Pancreas (tissue), 10 donors: ENCODE data around the gene KRT38. TPM values are rescaled to one million over a fixed set of nuclear protein-coding genes. Genes with fewer than 3 reads are reported as not detected.

Source experiments
- ATAC-seq, 4 donors: fragments of 200-7000 bp; cut with Tn5 transposase; one replicate each; pipeline versions ENCODE4 v1.8.0 to v1.9.1; 2020; ENCODE audit warnings: mild to moderate bottlenecking in 4 of 4, moderate library complexity in 4 of 4
- DNase-seq, 6 donors: peaks; one replicate each; pipeline ENCODE4 v3.0.0-alpha.2; 2020
- FAIRE-seq: peaks from 2 replicates; lab custom pipeline; 2012; peaks lifted over from hg19 to GRCh38; lab: Jason Lieb, UNC
- H3K27ac ChIP-seq, 4 donors: fragments of 200-600 bp; sonication (generic); 1 replicate in 3 of 4; 2 replicates in 1 of 4; pipeline versions ENCODE4 v1.5.0 to v1.8.0; 2020
- H3K27me3 ChIP-seq, 4 donors: fragments of 200-600 bp; one replicate each; pipeline ENCODE4 v1.8.0; 2021
- H3K36me3 ChIP-seq, 3 donors: fragments of 200-600 bp; sonication (generic) in 1 of 3; one replicate each; pipeline versions ENCODE4 v1.5.0 to v1.8.0; 2020 to 2021
- H3K4me1 ChIP-seq, 3 donors: fragments of 200-600 bp; one replicate each; pipeline ENCODE4 v1.8.0; 2021
- H3K4me3 ChIP-seq, 4 donors: fragments of 200-600 bp; sonication (generic) in 2 of 4; one replicate each; pipeline versions ENCODE4 v1.5.0 to v1.8.0; 2020 to 2021
- H3K9me3 ChIP-seq, 4 donors: fragments of 200-600 bp; one replicate each; pipeline ENCODE4 v1.8.0; 2021
- WGBS, 2 donors: extraction: QIAGEN DNeasy Blood & Tissue Kit; methylation state at CpG; one replicate each; pipeline ENCODE4 v1.1.7; 2013; 5-methylcytosine and 5-hydroxymethylcytosine counted together
- intact Hi-C, 3 donors: fragments of 100-400 bp; cut with DNase I; formaldehyde crosslinking; loops; one replicate each; pipeline versions ENCODE4 v1.11.1 to v1.14.2; 2022
- polyA plus RNA-seq, 2 donors: library from polyadenylated mRNA; stranded (reverse); fragments of 200-250 nt; gene quantifications; one replicate each; pipeline ENCODE4 v1.2.3, GENCODE V29; 2013
- total RNA-seq, 6 donors: library from RNA; stranded (reverse); fragmentation: NEBNext Ultra II Directional in 4 of 6; extraction: Animal tissue kit (Norgen Biotek cat#: 25700) in 4 of 6; gene quantifications; one replicate each; pipeline versions ENCODE4 v1.2.1 to v1.2.4, GENCODE V29; 2021 to 2023
- TF ChIP-seq, protein P1 (sequence below), 4 donors: fragments of 200-600 bp; sonication (generic) in 3 of 4; IDR thresholded peaks; one replicate each; pipeline versions ENCODE4 v1.5.0 to v1.8.0; 2021; ENCODE audit warnings: antibody characterized with exemption in 4 of 4
- donor health status: healthy with polysubstance abuse.
- donor health status: DM: no; HTN: no; CAD: no; lungs with moderate emphysema.
- donor health status: DM: no; HTN: no; CAD: no.
- donor health status: control.
- donor health status: control.
- donor health status: Bipolar disorder and iron deficiency.
- donor health status: DM: yes; HTN: yes; CAD: no.
- donor health status: DM: no; HTN: no; CAD: no.
- donor health status: DM: no; HTN: no; CAD: no.
- donor health status: DM: yes; HTN: yes; CAD: no.

The KRT38 gene
- total and polyA plus RNA-seq, 8 donors: not detected

DNA sequence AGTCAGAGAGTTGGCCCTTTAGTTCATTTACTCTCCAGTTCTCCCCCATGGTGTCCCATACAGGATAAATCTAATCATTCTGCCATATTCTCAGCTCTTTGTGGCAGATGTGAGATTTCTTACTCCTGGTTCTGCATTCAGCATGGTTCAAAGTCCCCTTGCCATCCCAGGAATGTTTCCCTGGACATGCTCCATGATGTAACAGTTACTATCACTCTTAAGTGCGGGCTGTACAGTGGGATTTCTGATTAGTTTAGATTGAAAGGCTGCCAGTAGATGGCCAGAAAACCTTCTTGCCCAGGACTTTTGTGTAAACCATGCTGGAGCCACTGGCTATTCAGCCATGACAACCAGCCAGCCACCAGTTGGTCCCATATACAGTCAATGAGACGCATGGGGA is 26.8 kb downstream of the KRT38 start:
- intact Hi-C loops: no loop called here
- Histone ChIP-seq H3K36me3 (no peaks in the 10 kb centered on the region), H3K4me1 (no peaks in the 10 kb centered on the region), H3K27me3 (no peaks in the 10 kb centered on the region), H3K4me3 (no peak overlapping the region), H3K9me3 (no peaks in the 10 kb centered on the region), H3K27ac (no peak overlapping the region)
- WGBS, 2 donors: 80 to 88% methylated on average over 2 of the region's 2 CpGs
- DNase-seq: no peak
- ATAC-seq: no peak
- no peak for FAIRE-seq
- TF ChIP-seq, protein P1, sequence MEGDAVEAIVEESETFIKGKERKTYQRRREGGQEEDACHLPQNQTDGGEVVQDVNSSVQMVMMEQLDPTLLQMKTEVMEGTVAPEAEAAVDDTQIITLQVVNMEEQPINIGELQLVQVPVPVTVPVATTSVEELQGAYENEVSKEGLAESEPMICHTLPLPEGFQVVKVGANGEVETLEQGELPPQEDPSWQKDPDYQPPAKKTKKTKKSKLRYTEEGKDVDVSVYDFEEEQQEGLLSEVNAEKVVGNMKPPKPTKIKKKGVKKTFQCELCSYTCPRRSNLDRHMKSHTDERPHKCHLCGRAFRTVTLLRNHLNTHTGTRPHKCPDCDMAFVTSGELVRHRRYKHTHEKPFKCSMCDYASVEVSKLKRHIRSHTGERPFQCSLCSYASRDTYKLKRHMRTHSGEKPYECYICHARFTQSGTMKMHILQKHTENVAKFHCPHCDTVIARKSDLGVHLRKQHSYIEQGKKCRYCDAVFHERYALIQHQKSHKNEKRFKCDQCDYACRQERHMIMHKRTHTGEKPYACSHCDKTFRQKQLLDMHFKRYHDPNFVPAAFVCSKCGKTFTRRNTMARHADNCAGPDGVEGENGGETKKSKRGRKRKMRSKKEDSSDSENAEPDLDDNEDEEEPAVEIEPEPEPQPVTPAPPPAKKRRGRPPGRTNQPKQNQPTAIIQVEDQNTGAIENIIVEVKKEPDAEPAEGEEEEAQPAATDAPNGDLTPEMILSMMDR (IDR thresholded peaks at IDR 0.05): no peak

DNA sequence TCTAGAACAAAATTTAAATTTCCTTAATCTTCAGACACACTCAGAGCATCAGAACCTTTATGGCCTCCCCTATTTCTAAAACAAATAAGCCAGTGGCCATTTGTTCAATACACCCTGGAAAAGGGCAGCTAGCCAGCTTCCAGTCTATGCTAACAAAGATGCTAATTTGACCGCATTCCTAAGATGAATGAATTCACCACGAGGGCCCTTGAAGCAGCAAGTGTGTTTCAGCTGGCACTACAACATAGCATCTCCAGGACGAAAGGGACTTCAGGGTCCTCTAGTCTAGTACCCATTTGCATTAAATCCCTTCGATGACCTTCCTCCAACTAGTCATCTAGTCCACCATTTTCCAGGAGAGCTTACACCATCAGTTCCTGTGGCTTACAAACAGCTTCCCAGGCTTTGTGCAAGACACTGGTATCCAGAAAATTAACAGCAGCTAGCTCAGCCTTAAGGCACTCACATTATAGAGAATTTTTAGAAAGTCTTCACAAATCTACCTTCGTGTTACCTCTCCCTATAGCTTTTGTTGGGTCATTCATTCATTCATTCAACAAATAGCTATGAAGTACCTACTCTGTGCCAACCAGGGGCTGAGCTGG is 27.3 kb downstream of the KRT38 start:
- no peak for ATAC-seq
- Histone ChIP-seq H3K27me3 (no peaks in the 10 kb centered on the region), H3K36me3 (no peaks in the 10 kb centered on the region), H3K9me3 (no peaks in the 10 kb centered on the region), H3K27ac (no peak overlapping the region), H3K4me3 (no peak overlapping the region), H3K4me1 (no peaks in the 10 kb centered on the region)
- TF ChIP-seq, protein P1 (IDR thresholded peaks at IDR 0.05): no peak
- WGBS, 2 donors: 56 to 64% methylated on average over 5 of the region's 5 CpGs
- intact Hi-C loops: no loop called here
- no peak for DNase-seq
- no peak for FAIRE-seq

- Histone ChIP-seq H3K4me3 (no peak overlapping the region), H3K4me1 (no peaks in the 10 kb centered on the region), H3K36me3 (no peaks in the 10 kb centered on the region), H3K9me3 (no peaks in the 10 kb centered on the region), H3K27me3 (no peaks in the 10 kb centered on the region), H3K27ac (no peak overlapping the region)
- intact Hi-C loops: no loop called here
- 85 to 90% methylated on average over 20 of the region's 20 CpGs for WGBS, 2 donors
- no peak for DNase-seq
- TF ChIP-seq, protein P1 (IDR thresholded peaks at IDR 0.05): no peak
- FAIRE-seq: no peak
- no peak for ATAC-seq
These were observed 29.5 kb downstream of the KRT38 start for GRCh38 chr17:41411072-41411840.

GRCh38 chr17:41407226-41407625 is 33.6 kb downstream of the KRT38 start:
- Histone ChIP-seq H3K27ac (no peak overlapping the region), H3K4me3 (no peak overlapping the region), H3K27me3 (no peaks in the 10 kb centered on the region), H3K36me3 (no peaks in the 10 kb centered on the region), H3K9me3 (no peaks in the 10 kb centered on the region), H3K4me1 (no peaks in the 10 kb centered on the region)
- DNase-seq (no peak), FAIRE-seq (no peak), ATAC-seq (no peak)
- intact Hi-C loops: no loop called here
- WGBS, 2 donors: 84 to 87% methylated on average over 10 of the region's 10 CpGs
- TF ChIP-seq, protein P1 (IDR thresholded peaks at IDR 0.05): no peak

- intact Hi-C loops: no loop called here
- Histone ChIP-seq H3K4me3 (no peak overlapping the region), H3K4me1 (no peaks in the 10 kb centered on the region), H3K27ac (no peak overlapping the region), H3K9me3 (no peaks in the 10 kb centered on the region), H3K36me3 (no peaks in the 10 kb centered on the region), H3K27me3 (no peaks in the 10 kb centered on the region)
- 42 to 53% methylated on average over 5 of the region's 5 CpGs for WGBS, 2 donors
- DNase-seq (no peak), ATAC-seq (peak in 1 of 4 donors; percentile 22), FAIRE-seq (no peak)
- TF ChIP-seq, protein P1 (IDR thresholded peaks at IDR 0.05): no peak
These were observed 34.6 kb downstream of the KRT38 start for GRCh38 chr17:41406205-41406604.
